ENCODE results near the gene NEB. TPM values are rescaled to one million over a fixed set of nuclear protein-coding genes. Genes with fewer than 3 reads are reported as not detected.

Gene NEB
- total and polyA plus RNA-seq, 2 of the 13 experiments (the other 11 are each of a cell fraction or from before 2014, with no cell fraction given): 0.21 to 0.24 TPM

- no peaks in the 10 kb centered on the region for H3K79me2 ChIP-seq (ENCODE audit: insufficient read depth, low read length)
- intact Hi-C loops (cut with micrococcal nuclease; ENCODE audit: unreplicated experiment) (no loop called here), in situ Hi-C loops (cut with HindIII; ENCODE audit: extremely low pct_ligation_motif_present, low pct_unique_long_range_greater_than_20kb) (no loop called here)
- DNase-seq (ENCODE audit: low spot score): no peak
- no peaks in the 10 kb centered on the region for H3K36me3 ChIP-seq (replicated peaks in 1 of 2; ENCODE audit: control insufficient read depth in 1 of 2, insufficient read depth in 2 of 2, low read length in 2 of 2)
- 26% methylated on average over 5 of the region's 5 CpGs for WGBS (ENCODE audit: low lambda C conversion rate)
- no TSS peak for BruUV-seq (replicated peaks)
- no peak for ATAC-seq
- no peak overlapping the region for H2AFZ ChIP-seq (ENCODE audit: low read length)
- H3K27ac ChIP-seq (ENCODE audit: extremely low read length, insufficient read depth, low read length): no peak overlapping the region
- peaks cover 0 to 10% of the 10 kb centered on the region in 2 experiments; a peak in 2 of 5 replicates for H3K27me3 ChIP-seq (ENCODE audit: control insufficient read depth in 1 of 2, insufficient read depth in 2 of 2, low read length in 2 of 2)
- H3K9me3 ChIP-seq (ENCODE audit: low read length): no peaks in the 10 kb centered on the region
- no peak overlapping the region for H3K4me2 ChIP-seq (ENCODE audit: low read depth, low read length)
- ChIA-PET POLR2A (no interaction called here), CTCF (ENCODE audit: low intra/inter-chr PET ratio, low total read pairs) (no interaction called here)
- TF ChIP-seq FIP1L1 (IDR thresholded peaks at IDR 0.05; ENCODE audit: borderline replicate concordance, insufficient read depth, low read depth, low read length) (no peak), JUND (CRISPR knock-in tag; IDR thresholded peaks at IDR 0.05) (no peak), HNRNPLL (IDR thresholded peaks at IDR 0.05; ENCODE audit: low read depth, low read length, poor library complexity, severe bottlenecking) (no peak), ZNF24 (IDR thresholded peaks at IDR 0.05) (no peak), ZBTB10 (CRISPR knock-in tag; IDR thresholded peaks at IDR 0.05; ENCODE audit: borderline replicate concordance) (no peak)
- TF ChIP-seq, protein P1, sequence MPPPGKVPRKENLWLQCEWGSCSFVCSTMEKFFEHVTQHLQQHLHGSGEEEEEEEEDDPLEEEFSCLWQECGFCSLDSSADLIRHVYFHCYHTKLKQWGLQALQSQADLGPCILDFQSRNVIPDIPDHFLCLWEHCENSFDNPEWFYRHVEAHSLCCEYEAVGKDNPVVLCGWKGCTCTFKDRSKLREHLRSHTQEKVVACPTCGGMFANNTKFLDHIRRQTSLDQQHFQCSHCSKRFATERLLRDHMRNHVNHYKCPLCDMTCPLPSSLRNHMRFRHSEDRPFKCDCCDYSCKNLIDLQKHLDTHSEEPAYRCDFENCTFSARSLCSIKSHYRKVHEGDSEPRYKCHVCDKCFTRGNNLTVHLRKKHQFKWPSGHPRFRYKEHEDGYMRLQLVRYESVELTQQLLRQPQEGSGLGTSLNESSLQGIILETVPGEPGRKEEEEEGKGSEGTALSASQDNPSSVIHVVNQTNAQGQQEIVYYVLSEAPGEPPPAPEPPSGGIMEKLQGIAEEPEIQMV (CRISPR knock-in tag; IDR thresholded peaks at IDR 0.05; ENCODE audit: low read depth): no peak
- H3K9ac ChIP-seq (ENCODE audit: insufficient read depth, low read depth, low read length): no peak overlapping the region
- peaks cover 14% of the 10 kb centered on the region for H3K4me1 ChIP-seq (ENCODE audit: insufficient read depth, low read length)
- no peaks in the 10 kb centered on the region for H4K20me1 ChIP-seq (ENCODE audit: insufficient read depth, low read length)
- no peak overlapping the region for H3K4me3 ChIP-seq (replicated peaks in 1 of 3; ENCODE audit: insufficient read depth in 1 of 3, low read depth in 2 of 3, low read length in 3 of 3)
- FAIRE-seq: no peak
Measured at GRCh38 chr2:151730262-151730975, 3.9 kb downstream of the NEB start.
